Cardiac muscle cell (in vitro differentiated cells and primary cell): ENCODE data around the gene EXOC6. TPM values are rescaled to one million over a fixed set of nuclear protein-coding genes. Genes with fewer than 3 reads are reported as not detected.

Experiments
- DNase-seq, 2 donors: peaks; one replicate each; pipeline versions ENCODE4 v3.0.0 to v3.0.0-alpha.2; 2010 to 2017; ENCODE audit warnings: low read depth in 1 of 2, low spot score in 1 of 2
- H3K27ac ChIP-seq: fragments of 200-600 bp; sonication (generic); 2 replicates; pipeline ENCODE4 v1.5.1; 2016
- H3K27me3 ChIP-seq: fragments of 200-600 bp; sonication (generic); 2 replicates; pipeline ENCODE4 v1.6.0; 2016; ENCODE audit warnings: control low read depth
- H3K36me3 ChIP-seq: fragments of 200-600 bp; sonication (generic); 2 replicates; pipeline ENCODE4 v1.5.1; 2016; ENCODE audit warnings: control low read depth
- H3K4me1 ChIP-seq: fragments of 200-600 bp; sonication (generic); 2 replicates; pipeline ENCODE4 v1.8.1; 2017; ENCODE audit warnings: low read depth, mild to moderate bottlenecking, mixed run types
- H3K4me3 ChIP-seq: fragments of 200-600 bp; sonication (generic); 2 replicates; pipeline ENCODE4 v1.5.1; 2016; ENCODE audit warnings: mild to moderate bottlenecking
- H3K9me3 ChIP-seq: fragments of 200-600 bp; sonication (generic); 2 replicates; pipeline ENCODE4 v1.5.1; 2017; ENCODE audit warnings: low read depth, mild to moderate bottlenecking, control low read depth
- polyA plus RNA-seq: library from polyadenylated mRNA; unstranded; fragments of >200 nt; fragmentation: Nextera tagmentation; extraction: Ambion mirVana; gene quantifications from 2 replicates; pipeline ENCODE4 v1.2.1, GENCODE V29; 2016
- total RNA-seq: library from RNA; depleted of rRNA; stranded (reverse); fragments of >200 nt; gene quantifications from 2 replicates; pipeline ENCODE4 v1.2.3, GENCODE V29; 2016
- TF ChIP-seq, protein P1 (sequence below): IDR thresholded peaks from 2 replicates; pipeline ENCODE4 v1.5.1; 2012; ENCODE audit warnings: low read depth, mild to moderate bottlenecking, low read length

EXOC6 gene
- total and polyA plus RNA-seq, 2 experiments from 2014 or later = 5.7 to 6.3 TPM

DNA sequence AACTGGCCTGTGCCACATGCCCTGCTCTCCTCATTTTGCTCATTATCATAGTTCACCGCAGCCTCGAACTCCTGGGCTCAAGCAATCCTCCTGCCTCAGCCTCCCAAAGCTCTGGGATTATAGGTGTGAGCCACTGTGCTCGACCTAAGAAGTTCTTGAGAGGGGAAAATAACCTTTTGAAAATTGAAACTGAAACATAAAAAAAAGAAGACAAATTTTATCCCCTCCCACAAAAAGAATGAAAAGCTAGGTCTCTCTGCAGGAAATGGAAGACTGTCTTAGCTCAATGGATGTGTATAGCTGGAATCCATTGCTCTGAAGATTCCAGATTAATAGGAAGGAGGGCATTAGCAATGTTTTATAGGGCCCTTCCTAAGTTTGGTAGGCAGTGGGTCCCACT, 2.0 kb upstream of the EXOC6 start:
- TF ChIP-seq, protein P1, sequence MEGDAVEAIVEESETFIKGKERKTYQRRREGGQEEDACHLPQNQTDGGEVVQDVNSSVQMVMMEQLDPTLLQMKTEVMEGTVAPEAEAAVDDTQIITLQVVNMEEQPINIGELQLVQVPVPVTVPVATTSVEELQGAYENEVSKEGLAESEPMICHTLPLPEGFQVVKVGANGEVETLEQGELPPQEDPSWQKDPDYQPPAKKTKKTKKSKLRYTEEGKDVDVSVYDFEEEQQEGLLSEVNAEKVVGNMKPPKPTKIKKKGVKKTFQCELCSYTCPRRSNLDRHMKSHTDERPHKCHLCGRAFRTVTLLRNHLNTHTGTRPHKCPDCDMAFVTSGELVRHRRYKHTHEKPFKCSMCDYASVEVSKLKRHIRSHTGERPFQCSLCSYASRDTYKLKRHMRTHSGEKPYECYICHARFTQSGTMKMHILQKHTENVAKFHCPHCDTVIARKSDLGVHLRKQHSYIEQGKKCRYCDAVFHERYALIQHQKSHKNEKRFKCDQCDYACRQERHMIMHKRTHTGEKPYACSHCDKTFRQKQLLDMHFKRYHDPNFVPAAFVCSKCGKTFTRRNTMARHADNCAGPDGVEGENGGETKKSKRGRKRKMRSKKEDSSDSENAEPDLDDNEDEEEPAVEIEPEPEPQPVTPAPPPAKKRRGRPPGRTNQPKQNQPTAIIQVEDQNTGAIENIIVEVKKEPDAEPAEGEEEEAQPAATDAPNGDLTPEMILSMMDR = no peak
- Histone ChIP-seq H3K9me3 (no peaks in the 10 kb centered on the region), H3K27me3 (peaks cover 14% of the 10 kb centered on the region), H3K27ac (no peak overlapping the region), H3K4me3 (no peak overlapping the region), H3K4me1 (no peaks in the 10 kb centered on the region), H3K36me3 (no peaks in the 10 kb centered on the region)
- no peak for DNase-seq

DNA sequence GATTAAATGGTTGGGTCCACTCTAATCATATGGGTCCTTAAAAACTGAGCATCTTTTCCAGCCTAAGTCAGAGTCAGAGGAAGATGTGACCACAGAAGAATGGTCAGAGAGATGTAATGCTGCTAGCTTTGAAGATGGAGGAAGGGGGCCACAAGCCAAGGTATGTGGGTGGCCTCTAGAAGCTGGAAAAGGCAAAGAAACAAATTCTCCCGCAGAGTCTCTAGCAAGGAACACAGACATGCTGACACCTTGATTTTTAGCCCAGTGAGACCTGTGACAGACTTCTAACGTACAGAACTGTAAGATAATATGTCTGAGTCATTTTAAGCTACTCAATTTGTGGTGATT, 1.5 kb upstream of the EXOC6 start:
- TF ChIP-seq, protein P1 = no peak
- no peaks in the 10 kb centered on the region for H3K4me1 ChIP-seq
- H3K9me3 ChIP-seq = no peaks in the 10 kb centered on the region
- H3K27ac ChIP-seq = no peak overlapping the region
- peaks cover 14% of the 10 kb centered on the region for H3K27me3 ChIP-seq
- H3K4me3 ChIP-seq = no peak overlapping the region
- H3K36me3 ChIP-seq = no peaks in the 10 kb centered on the region
- no peak for DNase-seq

DNA sequence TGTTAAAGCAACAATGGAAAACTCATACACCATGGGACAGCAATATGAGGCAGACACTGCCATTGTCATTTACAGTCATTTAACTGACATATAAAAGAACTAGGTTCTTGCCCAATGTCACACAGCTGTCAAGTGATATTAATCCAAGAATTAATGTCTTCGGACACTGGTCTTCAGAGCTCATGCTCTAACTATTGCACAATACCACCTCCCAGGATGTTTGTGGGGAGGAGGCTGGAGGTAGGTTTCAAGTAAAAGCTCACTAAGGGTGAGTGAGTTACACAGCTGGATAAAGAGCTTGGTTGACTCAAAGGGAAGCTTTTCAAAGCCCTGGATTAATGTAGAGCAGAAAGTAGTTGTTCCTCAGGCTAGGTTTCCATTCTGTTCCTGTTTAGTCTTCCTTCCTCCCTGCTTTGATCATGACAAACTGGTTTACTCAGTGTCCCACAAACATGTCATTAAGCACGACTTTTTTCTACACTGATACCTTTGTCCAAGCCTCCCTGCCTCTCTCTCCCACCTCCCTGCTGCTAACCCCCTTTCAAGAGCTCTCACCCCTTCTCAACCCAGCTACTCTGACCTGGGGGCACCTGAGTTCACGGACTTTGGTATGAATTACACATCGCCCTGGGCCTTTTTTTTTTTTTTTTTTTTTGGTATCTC, 987 bp upstream of the EXOC6 start:
- Histone ChIP-seq H3K4me1 (no peaks in the 10 kb centered on the region), H3K27ac (no peak overlapping the region), H3K36me3 (no peaks in the 10 kb centered on the region), H3K4me3 (no peak overlapping the region), H3K9me3 (no peaks in the 10 kb centered on the region), H3K27me3 (peaks cover 14% of the 10 kb centered on the region)
- TF ChIP-seq, protein P1 = no peak
- DNase-seq = peak in 1 of 2 donors; percentile 70

DNA sequence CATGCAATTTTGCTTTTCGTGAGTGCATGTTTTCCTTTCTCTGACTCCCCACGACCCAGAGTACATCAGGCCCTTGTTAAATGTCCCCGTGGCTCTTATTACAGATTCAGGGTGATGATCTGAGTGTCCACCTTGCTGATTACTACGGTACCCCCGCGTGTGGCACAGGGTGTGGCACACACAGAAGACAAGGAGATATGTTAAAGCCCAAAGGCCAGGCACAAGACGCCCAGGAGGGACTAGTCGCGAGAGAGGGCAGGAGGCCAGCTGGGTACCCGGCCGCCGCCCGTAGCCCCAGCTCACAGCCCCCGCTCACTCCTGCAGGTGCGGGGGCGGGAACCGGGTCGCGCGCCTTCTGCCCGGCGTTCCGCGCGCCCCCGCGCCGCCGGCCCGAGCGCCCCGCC, 281 bp upstream of the EXOC6 start:
- TF ChIP-seq, protein P1 = no peak
- H3K9me3 ChIP-seq = no peaks in the 10 kb centered on the region
- no peak overlapping the region for H3K27ac ChIP-seq
- no peaks in the 10 kb centered on the region for H3K4me1 ChIP-seq
- peak overlapping the region; percentile 94 for H3K4me3 ChIP-seq
- H3K36me3 ChIP-seq = no peaks in the 10 kb centered on the region
- H3K27me3 ChIP-seq = peaks cover 14% of the 10 kb centered on the region
- no peak for DNase-seq

DNA sequence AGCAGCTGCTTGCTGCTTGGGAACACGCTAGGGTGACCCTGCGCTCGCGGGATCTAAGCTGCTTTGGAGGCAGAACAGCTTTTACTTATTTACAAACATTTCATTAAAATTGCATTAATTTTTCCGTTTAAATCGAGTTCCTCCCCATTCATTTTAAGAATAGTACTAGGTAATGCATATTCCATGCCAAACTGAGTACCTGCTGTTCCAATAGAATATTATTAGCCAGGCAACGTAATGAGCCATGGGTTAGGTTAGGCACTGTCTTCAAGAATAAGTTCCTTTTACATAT, 860 bp downstream of the EXOC6 start:
- TF ChIP-seq, protein P1 = no peak
- H3K27me3 ChIP-seq = peaks cover 14% of the 10 kb centered on the region
- H3K9me3 ChIP-seq = no peaks in the 10 kb centered on the region
- H3K4me3 ChIP-seq = peak overlapping the region; percentile 94
- DNase-seq = peak in 1 of 2 donors; percentile 27
- H3K27ac ChIP-seq = no peak overlapping the region
- no peaks in the 10 kb centered on the region for H3K36me3 ChIP-seq
- H3K4me1 ChIP-seq = no peaks in the 10 kb centered on the region
